ENCODE results near the gene LDLR. TPM values are rescaled to one million over a fixed set of nuclear protein-coding genes. Genes with fewer than 3 reads are reported as not detected.
"Not testable (repeated sequence)": the region's sequence is repeated elsewhere in the genome, so short reads cannot be mapped to it uniquely, and the experiment has no call there.

Gene LDLR
- total RNA-seq, 2 experiments from 2014 or later: 65.6 to 67.9 TPM

DNA sequence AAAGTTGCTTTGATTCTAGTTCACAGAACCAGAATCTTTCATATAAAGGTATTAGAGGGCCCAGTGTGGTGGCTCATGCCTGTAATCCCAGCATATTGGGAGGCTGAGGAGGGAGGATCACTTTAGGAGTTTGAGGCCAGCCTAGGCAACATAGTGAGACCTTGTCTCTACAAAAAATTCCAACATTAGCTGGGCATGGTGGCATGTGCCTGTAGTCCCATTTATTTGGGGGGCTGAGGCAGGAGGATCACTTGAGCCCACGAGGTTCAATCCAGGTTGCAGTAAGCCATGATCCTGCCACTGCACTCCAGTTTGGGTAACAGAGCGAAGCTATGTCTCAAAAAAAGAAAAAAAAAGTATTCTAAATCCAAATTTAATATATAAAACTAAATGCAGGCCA, 9.1 kb downstream of the LDLR start:
- POLR2A ChIA-PET: no interaction called here
- CTCF ChIA-PET: interaction anchor here (1.2 kb wide), 1 partner anchor 28 kb away, joined by 3 read pairs; no protein-coding TSS in a partner anchor

DNA sequence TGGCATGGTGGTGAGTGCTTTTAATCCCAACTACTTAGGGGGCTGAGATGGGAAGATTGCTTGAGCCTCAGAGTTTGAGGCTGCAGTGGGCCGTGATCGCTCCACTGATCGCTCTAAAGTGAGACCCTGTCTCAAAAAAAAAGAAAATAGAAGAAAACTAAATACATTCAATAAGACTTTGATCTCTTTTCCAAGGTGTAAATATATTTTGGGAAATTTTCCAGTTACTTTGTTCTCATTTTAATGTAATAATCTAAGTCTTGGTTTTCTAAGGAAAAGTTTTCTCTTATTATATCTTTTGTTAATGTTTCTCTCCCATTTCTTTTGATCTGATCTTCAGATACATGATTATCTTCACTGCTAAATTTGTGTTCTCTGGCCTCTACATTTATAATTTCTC, 9.6 kb downstream of the LDLR start:
- ChIA-PET CTCF (interaction anchor here (1.2 kb wide), 1 partner anchor 28 kb away, joined by 3 read pairs; no protein-coding TSS in a partner anchor), POLR2A (no interaction called here)

DNA sequence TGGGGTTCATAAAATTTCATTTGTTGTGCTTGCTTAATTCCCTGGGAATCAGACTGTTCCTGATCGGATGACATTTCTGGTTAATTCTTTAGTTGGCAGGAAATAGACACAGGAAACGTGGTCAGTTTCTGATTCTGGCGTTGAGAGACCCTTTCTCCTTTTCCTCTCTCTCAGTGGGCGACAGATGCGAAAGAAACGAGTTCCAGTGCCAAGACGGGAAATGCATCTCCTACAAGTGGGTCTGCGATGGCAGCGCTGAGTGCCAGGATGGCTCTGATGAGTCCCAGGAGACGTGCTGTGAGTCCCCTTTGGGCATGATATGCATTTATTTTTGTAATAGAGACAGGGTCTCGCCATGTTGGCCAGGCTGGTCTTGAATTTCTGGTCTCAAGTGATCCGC, 10.8 kb downstream of the LDLR start:
- CTCF ChIA-PET: interaction anchor here (1.0 kb wide), 1 partner anchor 26 kb away, joined by 6 read pairs; no protein-coding TSS in a partner anchor
- POLR2A ChIA-PET: interaction anchor here (0.6 kb wide), 1 partner anchor 457 kb away, joined by 3 read pairs; no protein-coding TSS in a partner anchor

DNA sequence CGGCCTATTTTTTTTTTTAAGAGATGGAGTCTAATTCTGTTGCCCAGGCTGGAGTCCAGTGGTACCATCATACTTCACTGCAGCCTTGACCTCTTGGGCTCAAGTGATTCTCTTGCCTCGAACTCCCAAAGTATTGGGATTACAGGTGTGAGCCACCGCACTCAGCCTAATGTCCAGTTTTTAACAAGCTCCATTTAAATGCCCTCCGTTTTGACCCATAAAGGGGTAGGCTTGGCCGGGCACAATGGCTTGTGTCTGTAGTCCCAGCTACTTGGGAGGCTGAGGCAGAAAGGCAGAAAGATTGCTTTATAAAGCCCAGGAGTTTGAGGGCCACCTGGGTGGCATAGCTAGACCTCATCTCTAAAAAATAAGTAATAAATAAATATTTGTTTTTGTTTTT, 11.8 kb downstream of the LDLR start:
- POLR2A ChIA-PET: interaction anchor here (0.6 kb wide), 1 partner anchor 54 kb away, joined by 3 read pairs; no protein-coding TSS in a partner anchor
- CTCF ChIA-PET: interaction anchor here (1.0 kb wide), 1 partner anchor 25 kb away, joined by 6 read pairs; no protein-coding TSS in a partner anchor

DNA sequence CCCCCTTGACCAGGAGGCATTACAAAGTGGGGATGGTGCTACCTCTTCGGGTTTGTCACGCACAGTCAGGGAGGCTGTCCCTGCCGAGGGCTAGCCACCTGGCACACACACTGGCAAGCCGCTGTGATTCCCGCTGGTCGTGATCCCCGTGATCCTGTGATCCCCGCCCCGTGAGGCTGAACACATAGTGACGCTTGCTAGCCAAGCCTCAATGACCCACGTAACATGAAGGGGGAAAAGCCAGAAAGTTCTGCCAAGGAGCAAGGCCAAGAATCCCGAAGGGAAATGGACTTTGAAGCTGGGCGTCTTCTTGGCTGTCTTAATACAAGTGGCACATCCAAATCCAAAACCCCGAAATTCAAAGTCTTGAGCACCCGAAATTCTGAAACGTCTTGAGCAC, 13.7 kb downstream of the LDLR start:
- CTCF ChIA-PET: no interaction called here
- POLR2A ChIA-PET: no interaction called here

DNA sequence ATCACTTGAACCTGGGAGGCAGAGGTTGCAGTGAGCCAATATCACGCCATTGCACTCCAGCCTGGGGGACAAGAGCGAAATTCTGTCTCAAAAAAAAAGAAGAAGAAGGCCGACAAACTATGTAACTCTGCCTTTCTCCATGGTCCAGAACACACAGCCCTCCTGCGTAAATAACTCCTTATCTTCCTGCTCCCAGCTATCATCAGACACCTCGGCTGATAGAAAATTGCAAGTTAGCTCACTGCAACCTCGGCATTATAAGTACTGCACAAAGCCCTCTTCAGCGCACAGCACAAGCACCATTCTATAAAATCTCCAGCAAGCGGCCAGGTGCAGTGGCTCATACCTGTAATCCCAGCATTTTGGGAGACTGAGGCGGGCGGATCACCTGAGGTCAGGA, 14.4 kb downstream of the LDLR start:
- ChIA-PET CTCF (interaction anchor here (1.6 kb wide), 1 partner anchor 68 kb away, joined by 5 read pairs; no protein-coding TSS in a partner anchor), POLR2A (interaction anchor here (0.6 kb wide), 1 partner anchor 166 kb away, joined by 8 read pairs; no protein-coding TSS in a partner anchor)

DNA sequence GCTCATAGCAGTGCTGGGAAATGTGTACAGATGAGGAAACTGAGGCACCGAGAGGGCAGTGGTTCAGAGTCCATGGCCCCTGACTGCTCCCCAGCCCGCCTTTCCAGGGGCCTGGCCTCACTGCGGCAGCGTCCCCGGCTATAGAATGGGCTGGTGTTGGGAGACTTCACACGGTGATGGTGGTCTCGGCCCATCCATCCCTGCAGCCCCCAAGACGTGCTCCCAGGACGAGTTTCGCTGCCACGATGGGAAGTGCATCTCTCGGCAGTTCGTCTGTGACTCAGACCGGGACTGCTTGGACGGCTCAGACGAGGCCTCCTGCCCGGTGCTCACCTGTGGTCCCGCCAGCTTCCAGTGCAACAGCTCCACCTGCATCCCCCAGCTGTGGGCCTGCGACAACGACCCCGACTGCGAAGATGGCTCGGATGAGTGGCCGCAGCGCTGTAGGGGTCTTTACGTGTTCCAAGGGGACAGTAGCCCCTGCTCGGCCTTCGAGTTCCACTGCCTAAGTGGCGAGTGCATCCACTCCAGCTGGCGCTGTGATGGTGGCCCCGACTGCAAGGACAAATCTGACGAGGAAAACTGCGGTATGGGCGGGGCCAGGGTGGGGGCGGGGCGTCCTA, 15.9 kb downstream of the LDLR start:
- CTCF ChIA-PET: interaction anchor here (1.2 to 1.6 kb wide), 2 partner anchors 21 to 69 kb away, joined by 4 to 5 read pairs; no protein-coding TSS in a partner anchor
- POLR2A ChIA-PET: no interaction called here

DNA sequence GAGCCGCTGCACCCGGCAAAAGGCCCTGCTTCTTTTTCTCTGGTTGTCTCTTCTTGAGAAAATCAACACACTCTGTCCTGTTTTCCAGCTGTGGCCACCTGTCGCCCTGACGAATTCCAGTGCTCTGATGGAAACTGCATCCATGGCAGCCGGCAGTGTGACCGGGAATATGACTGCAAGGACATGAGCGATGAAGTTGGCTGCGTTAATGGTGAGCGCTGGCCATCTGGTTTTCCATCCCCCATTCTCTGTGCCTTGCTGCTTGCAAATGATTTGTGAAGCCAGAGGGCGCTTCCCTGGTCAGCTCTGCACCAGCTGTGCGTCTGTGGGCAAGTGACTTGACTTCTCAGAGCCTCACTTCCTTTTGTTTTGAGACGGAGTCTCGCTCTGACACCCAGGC, 17.2 kb downstream of the LDLR start:
- ChIA-PET CTCF (no interaction called here), POLR2A (interaction anchor here (0.7 kb wide), 1 partner anchor 170 kb away, joined by 3 read pairs; no protein-coding TSS in a partner anchor)

DNA sequence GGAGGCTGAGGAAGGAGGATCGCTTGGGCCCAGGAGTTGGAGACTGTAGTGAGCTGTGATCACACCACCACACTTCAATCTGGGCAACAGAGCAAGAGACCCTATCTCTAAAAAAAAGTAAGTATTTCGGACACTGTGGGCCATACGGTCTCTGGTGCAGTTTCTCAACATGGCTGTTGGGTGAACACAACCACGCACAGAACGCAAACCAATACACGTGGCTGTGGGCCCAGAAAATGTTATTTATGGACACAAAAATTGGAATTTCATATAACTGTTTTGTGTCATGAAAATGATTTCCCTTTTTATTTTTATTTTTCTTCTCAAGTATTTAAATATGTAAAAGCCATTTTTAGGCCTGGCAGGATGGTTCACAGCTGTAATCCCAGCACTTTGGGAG, 19.5 kb downstream of the LDLR start:
- POLR2A ChIA-PET: no interaction called here
- CTCF ChIA-PET: no interaction called here

DNA sequence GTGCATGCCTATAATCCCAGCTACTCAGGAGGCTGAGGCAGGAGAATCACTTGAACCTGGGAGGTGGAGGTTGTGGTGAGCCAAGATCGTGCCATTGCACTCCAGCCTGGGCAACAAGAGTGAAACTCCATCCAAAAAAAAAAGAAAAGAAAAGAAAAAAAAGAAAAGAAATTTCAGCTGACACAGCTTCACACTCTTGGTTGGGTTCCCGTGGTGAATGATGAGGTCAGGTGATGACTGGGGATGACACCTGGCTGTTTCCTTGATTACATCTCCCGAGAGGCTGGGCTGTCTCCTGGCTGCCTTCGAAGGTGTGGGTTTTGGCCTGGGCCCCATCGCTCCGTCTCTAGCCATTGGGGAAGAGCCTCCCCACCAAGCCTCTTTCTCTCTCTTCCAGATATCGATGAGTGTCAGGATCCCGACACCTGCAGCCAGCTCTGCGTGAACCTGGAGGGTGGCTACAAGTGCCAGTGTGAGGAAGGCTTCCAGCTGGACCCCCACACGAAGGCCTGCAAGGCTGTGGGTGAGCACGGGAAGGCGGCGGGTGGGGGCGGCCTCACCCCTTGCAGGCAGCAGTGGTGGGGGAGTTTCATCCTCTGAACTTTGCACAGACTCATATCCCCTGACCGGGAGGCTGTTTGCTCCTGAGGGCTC, 22.0 kb downstream of the LDLR start:
- CTCF ChIA-PET: interaction anchor here (1.1 kb wide), 1 partner anchor 15 kb away, joined by 4 read pairs; no protein-coding TSS in a partner anchor
- POLR2A ChIA-PET: interaction anchor here (0.8 kb wide), 1 partner anchor 22 kb away, joined by 3 read pairs; the partner anchor contains the start of gene LDLR

DNA sequence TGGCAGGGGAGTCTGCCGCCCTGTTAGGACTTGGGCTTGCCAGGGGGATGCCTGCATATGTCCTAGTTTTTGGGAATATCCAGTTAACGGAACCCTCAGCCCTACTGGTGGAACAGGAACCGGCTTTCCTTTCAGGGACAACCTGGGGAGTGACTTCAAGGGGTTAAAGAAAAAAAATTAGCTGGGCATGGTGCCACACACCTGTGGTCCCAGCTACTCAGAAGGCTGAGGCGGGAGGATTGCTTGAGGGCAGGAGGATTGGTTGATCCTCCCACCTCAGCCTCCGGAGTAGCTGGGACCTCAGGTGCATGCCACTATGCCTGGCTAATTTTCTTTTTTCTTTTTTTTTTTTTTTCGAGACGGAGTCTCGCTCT, 22.5 kb downstream of the LDLR start:
- POLR2A ChIA-PET: no interaction called here
- CTCF ChIA-PET: interaction anchor here (1.1 kb wide), 1 partner anchor 14 kb away, joined by 4 read pairs; no protein-coding TSS in a partner anchor

DNA sequence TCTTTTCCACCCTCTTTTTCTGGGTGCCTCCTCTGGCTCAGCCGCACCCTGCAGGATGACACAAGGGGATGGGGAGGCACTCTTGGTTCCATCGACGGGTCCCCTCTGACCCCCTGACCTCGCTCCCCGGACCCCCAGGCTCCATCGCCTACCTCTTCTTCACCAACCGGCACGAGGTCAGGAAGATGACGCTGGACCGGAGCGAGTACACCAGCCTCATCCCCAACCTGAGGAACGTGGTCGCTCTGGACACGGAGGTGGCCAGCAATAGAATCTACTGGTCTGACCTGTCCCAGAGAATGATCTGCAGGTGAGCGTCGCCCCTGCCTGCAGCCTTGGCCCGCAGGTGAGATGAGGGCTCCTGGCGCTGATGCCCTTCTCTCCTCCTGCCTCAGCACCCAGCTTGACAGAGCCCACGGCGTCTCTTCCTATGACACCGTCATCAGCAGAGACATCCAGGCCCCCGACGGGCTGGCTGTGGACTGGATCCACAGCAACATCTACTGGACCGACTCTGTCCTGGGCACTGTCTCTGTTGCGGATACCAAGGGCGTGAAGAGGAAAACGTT, 24.0 kb downstream of the LDLR start:
- POLR2A ChIA-PET: interaction anchor here (0.6 kb wide), 1 partner anchor 1006 kb away, joined by 3 read pairs; no protein-coding TSS in a partner anchor
- CTCF ChIA-PET: no interaction called here

DNA sequence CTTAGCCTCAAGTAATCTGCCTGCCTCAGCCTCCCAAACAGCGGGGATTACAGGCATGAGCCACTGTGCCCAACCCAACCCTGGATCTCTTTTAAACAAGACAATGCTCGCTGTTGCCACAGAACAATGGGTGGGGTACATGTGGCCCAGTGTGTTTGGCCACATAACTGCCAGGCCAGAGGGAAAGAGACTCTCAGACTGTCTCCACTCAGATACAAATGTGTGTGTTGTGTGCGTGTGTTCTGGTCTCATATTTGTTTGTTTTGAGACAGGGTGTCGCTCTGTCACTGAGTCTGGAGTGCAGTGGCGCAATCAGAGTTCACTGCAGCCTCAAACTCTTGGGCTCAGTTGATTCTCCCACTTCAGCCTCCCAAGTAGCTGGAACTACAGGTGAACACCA, 25.8 kb downstream of the LDLR start:
- POLR2A ChIA-PET: no interaction called here
- CTCF ChIA-PET: no interaction called here

DNA sequence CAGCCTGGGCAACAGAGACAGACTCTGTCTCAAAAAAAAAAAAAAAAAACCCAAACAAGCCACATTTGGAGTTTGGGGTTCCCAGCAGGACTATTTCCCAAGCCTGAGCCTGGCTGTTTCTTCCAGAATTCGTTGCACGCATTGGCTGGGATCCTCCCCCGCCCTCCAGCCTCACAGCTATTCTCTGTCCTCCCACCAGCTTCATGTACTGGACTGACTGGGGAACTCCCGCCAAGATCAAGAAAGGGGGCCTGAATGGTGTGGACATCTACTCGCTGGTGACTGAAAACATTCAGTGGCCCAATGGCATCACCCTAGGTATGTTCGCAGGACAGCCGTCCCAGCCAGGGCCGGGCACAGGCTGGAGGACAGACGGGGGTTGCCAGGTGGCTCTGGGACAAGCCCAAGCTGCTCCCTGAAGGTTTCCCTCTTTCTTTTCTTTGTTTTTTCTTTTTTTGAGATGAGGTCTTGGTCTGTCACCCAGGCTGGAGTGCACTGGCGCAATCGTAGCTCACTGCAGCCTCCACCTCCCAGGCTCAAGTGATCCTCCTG, 26.7 kb downstream of the LDLR start:
- ChIA-PET CTCF (no interaction called here), POLR2A (interaction anchor here (0.7 kb wide), 1 partner anchor 265 kb away, joined by 7 read pairs; no protein-coding TSS in a partner anchor)

DNA sequence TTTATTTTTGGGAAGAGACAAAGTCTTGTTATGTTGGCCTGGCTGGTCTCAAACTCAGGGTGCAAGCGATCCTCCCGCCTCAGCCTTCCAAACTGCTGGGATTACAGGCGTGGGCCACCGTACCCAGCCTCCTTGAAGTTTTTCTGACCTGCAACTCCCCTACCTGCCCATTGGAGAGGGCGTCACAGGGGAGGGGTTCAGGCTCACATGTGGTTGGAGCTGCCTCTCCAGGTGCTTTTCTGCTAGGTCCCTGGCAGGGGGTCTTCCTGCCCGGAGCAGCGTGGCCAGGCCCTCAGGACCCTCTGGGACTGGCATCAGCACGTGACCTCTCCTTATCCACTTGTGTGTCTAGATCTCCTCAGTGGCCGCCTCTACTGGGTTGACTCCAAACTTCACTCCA, 27.2 kb downstream of the LDLR start:
- ChIA-PET POLR2A (no interaction called here), CTCF (no interaction called here)

DNA sequence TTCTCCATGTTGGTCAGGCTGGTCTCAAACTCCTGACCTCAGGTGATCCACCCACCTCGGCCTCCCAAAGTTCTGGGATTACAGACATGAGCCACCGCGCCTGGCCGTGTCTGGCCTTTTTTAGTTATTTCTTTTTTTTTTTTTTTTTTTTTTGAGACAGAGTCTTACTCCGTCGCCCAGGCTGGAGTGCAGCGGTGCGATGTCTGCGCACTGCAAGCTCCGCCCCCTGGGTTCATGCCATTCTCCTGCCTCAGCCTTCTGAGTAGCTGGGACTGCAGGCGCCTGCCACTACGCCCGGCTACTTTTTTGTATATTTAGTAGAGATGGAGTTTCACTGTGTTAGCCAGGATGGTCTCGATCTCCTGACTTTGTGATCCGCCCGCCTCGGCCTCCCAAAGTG, 32.7 kb downstream of the LDLR start:
- POLR2A ChIA-PET: interaction anchor here (0.7 kb wide), 1 partner anchor 25 kb away, joined by 6 read pairs; no protein-coding TSS in a partner anchor
- CTCF ChIA-PET: not testable (repeated sequence)

DNA sequence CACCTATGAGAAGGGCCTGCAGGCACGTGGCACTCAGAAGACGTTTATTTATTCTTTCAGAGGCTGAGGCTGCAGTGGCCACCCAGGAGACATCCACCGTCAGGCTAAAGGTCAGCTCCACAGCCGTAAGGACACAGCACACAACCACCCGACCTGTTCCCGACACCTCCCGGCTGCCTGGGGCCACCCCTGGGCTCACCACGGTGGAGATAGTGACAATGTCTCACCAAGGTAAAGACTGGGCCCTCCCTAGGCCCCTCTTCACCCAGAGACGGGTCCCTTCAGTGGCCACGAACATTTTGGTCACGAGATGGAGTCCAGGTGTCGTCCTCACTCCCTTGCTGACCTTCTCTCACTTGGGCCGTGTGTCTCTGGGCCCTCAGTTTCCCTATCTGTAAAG, 33.9 kb downstream of the LDLR start:
- ChIA-PET POLR2A (no interaction called here), CTCF (no interaction called here)

DNA sequence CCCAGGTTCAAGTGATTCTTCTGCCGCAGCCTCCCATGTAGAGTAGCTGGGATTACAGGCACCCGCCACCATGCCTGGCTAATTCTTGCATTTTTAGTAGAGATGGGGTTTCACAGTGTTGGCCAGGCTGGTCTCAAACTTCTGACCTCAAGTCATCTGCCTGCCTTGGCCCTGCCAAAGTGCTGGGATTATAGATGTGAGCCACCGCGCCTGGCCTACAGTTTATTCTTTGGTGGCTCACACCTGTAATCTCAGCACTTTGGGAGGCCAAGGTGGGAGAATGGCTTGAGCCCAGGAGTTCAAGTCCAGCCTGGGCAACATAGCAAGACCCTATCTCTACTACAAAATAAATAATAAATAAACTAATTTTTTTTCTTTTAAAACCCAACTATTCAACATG, 34.9 kb downstream of the LDLR start:
- CTCF ChIA-PET: interaction anchor here (0.6 to 2.7 kb wide), 2 partner anchors 20 to 89 kb away, joined by 3 to 16 read pairs; no protein-coding TSS in a partner anchor
- POLR2A ChIA-PET: not testable (repeated sequence)

DNA sequence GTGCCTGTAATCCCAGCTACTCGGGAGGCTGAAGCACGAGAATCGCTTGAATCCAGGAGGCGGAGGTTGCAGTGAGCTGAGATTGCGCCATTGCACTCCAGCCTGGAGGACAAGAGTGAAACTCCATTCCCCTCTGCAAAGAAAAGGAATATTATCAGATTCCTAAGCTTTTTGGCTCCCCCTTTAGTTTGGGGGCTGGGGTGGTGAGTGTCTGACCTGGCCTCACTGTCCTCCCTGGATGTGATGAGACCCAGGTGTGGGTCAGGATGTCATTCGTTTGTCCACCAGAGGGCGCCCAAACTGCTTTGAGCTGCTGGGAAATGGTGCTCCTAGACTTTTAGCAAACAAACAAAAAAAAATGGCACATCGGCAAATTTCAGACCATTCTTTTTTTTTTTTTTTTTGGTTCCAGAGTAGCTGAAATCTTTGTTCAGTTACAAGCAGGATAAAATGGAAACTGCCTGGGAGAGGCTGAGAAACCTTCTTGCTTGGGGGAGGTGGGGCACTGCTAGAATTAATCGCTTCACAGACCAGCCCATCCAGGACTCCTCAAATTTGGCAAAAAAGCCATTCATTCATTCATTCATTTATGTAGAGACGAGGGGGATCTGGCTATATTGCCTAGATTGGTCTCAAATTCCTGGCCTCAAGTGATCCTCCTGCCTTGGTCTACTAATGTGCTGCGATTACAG, 36.9 kb downstream of the LDLR start:
- POLR2A ChIA-PET: interaction anchor here (0.6 to 0.7 kb wide), 2 partner anchors 336 to 471 kb away, joined by 4 to 5 read pairs; no protein-coding TSS in a partner anchor
- CTCF ChIA-PET: interaction anchor here (0.5 to 2.7 kb wide), 21 partner anchors 11 to 1209 kb away, joined by 3 to 16 read pairs (median 4); partner anchors contain the start of gene LDLR

Data from activated CD8-positive, alpha-beta memory T cell treated with anti-CD3 and anti-CD28 coated beads for 36 hours (primary cell).